Loucy (cell line): ENCODE results near the gene GON4L.

Source experiments
- H2AFZ ChIP-seq: fragments of 200-600 bp; sonication (generic); 2 replicates; pipeline ENCODE4 v1.6.0; 2016; ENCODE audit warnings: antibody characterized with exemption, mild to moderate bottlenecking, low read length, moderate library complexity
- H3F3A ChIP-seq: fragments of 200-600 bp; 2 replicates; pipeline ENCODE4 v1.6.0; 2016; ENCODE audit warnings: antibody characterized with exemption, low read depth, mild to moderate bottlenecking
- H3K27me3 ChIP-seq: fragments of 200-600 bp; sonication (generic); 2 replicates; pipeline ENCODE4 v1.6.1; 2014; ENCODE audit warnings: low read length, mild to moderate bottlenecking; ENCODE audit not compliant: insufficient read depth, poor library complexity, severe bottlenecking
- H3K36me3 ChIP-seq: fragments of 200-600 bp; sonication (generic); 2 replicates; pipeline ENCODE4 v1.6.1; 2016; ENCODE audit warnings: low read length; ENCODE audit not compliant: insufficient read depth
- H3K4me1 ChIP-seq: fragments of 200-600 bp; sonication (generic); 2 replicates; pipeline ENCODE4 v1.5.1; 2014; ENCODE audit warnings: low read length, mild to moderate bottlenecking; ENCODE audit not compliant: insufficient read depth, poor library complexity, severe bottlenecking
- H3K4me2 ChIP-seq: fragments of 200-600 bp; sonication (generic); 2 replicates; pipeline ENCODE4 v1.6.0; 2014; ENCODE audit warnings: antibody characterized with exemption, low read length, low read depth, mild to moderate bottlenecking; ENCODE audit not compliant: poor library complexity, severe bottlenecking
- H3K4me3 ChIP-seq: fragments of 200-600 bp; sonication (generic); 2 replicates; pipeline ENCODE4 v1.5.1; 2014; ENCODE audit warnings: low read length, mild to moderate bottlenecking, mixed read lengths; ENCODE audit not compliant: poor library complexity, severe bottlenecking
- H3K79me2 ChIP-seq: fragments of 200-600 bp; sonication (generic); 2 replicates; pipeline ENCODE4 v1.6.1; 2014; ENCODE audit warnings: low read length; ENCODE audit not compliant: insufficient read depth
- H3K9ac ChIP-seq: fragments of 200-600 bp; sonication (generic); 2 replicates; pipeline ENCODE4 v1.6.0; 2014; ENCODE audit warnings: mild to moderate bottlenecking, low read depth, low read length, moderate library complexity; ENCODE audit not compliant: poor library complexity, severe bottlenecking
- H3K9me2 ChIP-seq: fragments of 200-600 bp; sonication (generic); replicated peaks from 2 replicates; pipeline ENCODE4 v1.6.1; 2016; ENCODE audit warnings: low read depth, low read length, mixed read lengths
- H3K9me3 ChIP-seq: fragments of 200-600 bp; sonication (generic); 2 replicates; pipeline ENCODE4 v1.6.1; 2014; ENCODE audit warnings: mild to moderate bottlenecking, antibody characterized with exemption, low read length, low read depth; ENCODE audit not compliant: insufficient read depth
- H4K20me1 ChIP-seq: fragments of 200-600 bp; sonication (generic); 2 replicates; pipeline ENCODE4 v1.6.0; 2014; ENCODE audit warnings: antibody characterized with exemption, low read length, mild to moderate bottlenecking; ENCODE audit not compliant: insufficient read depth, poor library complexity, severe bottlenecking
- EZH2phosphoT487 ChIP-seq: fragments of 200-600 bp; IDR thresholded peaks from 2 replicates; pipeline ENCODE4 v1.6.1; 2018; ENCODE audit warnings: antibody characterized with exemption, mild to moderate bottlenecking, moderate library complexity, borderline replicate concordance
- TF ChIP-seq, protein P1 (sequence below): fragments of 200-600 bp; sonication (generic); conservative IDR thresholded peaks from 2 replicates; pipeline ENCODE4 v1.5.1; 2014; ENCODE audit warnings: mild to moderate bottlenecking, antibody characterized with exemption, low read length

GON4L gene, protein sequence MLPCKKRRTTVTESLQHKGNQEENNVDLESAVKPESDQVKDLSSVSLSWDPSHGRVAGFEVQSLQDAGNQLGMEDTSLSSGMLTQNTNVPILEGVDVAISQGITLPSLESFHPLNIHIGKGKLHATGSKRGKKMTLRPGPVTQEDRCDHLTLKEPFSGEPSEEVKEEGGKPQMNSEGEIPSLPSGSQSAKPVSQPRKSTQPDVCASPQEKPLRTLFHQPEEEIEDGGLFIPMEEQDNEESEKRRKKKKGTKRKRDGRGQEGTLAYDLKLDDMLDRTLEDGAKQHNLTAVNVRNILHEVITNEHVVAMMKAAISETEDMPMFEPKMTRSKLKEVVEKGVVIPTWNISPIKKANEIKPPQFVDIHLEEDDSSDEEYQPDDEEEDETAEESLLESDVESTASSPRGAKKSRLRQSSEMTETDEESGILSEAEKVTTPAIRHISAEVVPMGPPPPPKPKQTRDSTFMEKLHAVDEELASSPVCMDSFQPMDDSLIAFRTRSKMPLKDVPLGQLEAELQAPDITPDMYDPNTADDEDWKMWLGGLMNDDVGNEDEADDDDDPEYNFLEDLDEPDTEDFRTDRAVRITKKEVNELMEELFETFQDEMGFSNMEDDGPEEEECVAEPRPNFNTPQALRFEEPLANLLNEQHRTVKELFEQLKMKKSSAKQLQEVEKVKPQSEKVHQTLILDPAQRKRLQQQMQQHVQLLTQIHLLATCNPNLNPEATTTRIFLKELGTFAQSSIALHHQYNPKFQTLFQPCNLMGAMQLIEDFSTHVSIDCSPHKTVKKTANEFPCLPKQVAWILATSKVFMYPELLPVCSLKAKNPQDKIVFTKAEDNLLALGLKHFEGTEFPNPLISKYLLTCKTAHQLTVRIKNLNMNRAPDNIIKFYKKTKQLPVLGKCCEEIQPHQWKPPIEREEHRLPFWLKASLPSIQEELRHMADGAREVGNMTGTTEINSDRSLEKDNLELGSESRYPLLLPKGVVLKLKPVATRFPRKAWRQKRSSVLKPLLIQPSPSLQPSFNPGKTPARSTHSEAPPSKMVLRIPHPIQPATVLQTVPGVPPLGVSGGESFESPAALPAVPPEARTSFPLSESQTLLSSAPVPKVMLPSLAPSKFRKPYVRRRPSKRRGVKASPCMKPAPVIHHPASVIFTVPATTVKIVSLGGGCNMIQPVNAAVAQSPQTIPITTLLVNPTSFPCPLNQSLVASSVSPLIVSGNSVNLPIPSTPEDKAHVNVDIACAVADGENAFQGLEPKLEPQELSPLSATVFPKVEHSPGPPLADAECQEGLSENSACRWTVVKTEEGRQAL (N-terminal part only)

DNA sequence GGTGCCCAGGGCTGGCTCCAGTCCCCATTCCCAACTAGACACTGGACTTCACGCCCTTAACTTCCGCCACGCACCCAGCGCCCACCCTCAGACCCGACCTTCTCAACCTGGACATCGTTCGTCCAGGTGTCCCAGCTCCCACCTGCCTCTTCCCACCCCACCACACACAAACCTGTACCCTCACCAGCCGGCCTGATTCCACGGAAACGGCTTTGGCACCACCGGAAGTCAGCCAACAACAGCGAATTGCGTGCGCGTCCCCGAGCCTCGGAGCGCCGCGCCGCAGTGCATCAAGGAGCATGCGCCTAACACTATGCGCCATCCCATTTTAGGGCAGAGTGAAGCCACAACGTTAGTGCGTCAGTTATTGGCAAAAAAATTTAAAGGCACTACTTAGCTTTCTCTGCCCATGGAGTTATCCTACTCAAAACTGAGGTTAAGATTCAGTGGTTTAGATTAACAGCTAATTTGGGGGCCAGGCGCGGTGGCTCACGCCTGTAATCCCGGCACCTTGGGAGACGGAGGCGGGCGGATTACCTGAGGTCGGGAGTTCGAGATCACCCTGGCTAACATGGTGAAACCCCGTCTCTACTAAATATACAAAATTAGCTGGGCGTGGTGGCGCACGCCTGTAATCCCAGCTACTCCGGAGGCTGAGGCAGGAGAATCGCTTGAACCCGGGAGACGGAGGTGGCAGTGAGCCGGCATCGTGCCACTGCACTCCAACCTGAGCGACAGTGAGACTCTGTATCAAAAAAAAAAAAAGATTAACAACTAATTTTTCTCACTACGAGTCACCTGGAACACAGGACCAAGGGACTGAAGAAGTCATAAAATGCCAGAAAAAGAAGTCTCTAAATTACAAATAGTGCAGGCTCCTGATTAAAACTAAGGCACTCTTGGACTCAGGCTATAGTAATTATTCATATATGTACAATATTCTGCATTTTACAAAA, at the start of gene GON4L:
Gene GON4L, minus strand, starts transcription at position 240 of the 956 bp plus-strand sequence. CDS start 3,434 bp downstream, outside the sequence.
- peaks cover 42% of the 10 kb centered on the region for H3K79me2 ChIP-seq
- H3K27me3 ChIP-seq, result no peaks in the 10 kb centered on the region
- H3K4me1 ChIP-seq, result peaks cover 16% of the 10 kb centered on the region

DNA sequence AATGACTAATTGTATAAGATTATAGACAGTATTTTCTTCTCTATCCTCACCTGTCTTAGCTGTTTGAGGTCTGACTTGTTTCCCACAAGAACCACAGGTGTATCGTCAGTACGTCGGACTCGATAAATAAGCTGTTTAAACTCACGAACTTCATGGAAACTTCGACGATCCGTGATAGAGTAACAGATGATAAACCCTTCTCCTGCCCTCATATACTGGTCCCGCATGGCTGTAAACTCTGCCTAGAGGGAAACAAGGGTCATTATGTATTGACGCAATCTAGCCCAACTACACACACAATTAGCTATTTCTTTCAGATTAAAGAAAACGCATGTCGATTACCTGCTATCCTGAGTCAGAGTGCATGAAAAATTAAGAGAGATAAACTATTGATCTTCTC, 47.2 kb upstream of the GON4L start:
- Histone ChIP-seq H3K4me1 (no peaks in the 10 kb centered on the region), H3F3A (no peaks in the 10 kb centered on the region), H2AFZ (no peak overlapping the region), H3K4me3 (no peak overlapping the region), H3K9ac (no peak overlapping the region), H3K36me3 (peaks cover 43% of the 10 kb centered on the region; the same call in 1 of the 2 replicates), H3K79me2 (peaks cover 17% of the 10 kb centered on the region; the same call in 1 of the 2 replicates), H3K27me3 (no peaks in the 10 kb centered on the region), H3K4me2 (no peak overlapping the region), H4K20me1 (no peaks in the 10 kb centered on the region), H3K9me2 (no peaks in the 10 kb centered on the region), H3K9me3 (no peaks in the 10 kb centered on the region)
- TF ChIP-seq EZH2phosphoT487, result no peak
- TF ChIP-seq, protein P1, sequence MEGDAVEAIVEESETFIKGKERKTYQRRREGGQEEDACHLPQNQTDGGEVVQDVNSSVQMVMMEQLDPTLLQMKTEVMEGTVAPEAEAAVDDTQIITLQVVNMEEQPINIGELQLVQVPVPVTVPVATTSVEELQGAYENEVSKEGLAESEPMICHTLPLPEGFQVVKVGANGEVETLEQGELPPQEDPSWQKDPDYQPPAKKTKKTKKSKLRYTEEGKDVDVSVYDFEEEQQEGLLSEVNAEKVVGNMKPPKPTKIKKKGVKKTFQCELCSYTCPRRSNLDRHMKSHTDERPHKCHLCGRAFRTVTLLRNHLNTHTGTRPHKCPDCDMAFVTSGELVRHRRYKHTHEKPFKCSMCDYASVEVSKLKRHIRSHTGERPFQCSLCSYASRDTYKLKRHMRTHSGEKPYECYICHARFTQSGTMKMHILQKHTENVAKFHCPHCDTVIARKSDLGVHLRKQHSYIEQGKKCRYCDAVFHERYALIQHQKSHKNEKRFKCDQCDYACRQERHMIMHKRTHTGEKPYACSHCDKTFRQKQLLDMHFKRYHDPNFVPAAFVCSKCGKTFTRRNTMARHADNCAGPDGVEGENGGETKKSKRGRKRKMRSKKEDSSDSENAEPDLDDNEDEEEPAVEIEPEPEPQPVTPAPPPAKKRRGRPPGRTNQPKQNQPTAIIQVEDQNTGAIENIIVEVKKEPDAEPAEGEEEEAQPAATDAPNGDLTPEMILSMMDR, result no peak

More for the DNA sequence above, at the start of gene GON4L:
- TF ChIP-seq EZH2phosphoT487, result no peak
- TF ChIP-seq, protein P1, result no peak
- Histone ChIP-seq H3K9me2 (no peaks in the 10 kb centered on the region), H3K4me2 (peak within 1 kb of the TSS; percentile 88), H3K36me3 (peaks cover 14% of the 10 kb centered on the region; the same call in 1 of the 2 replicates), H2AFZ (peak within 1 kb of the TSS; percentile 96), H3F3A (no peaks in the 10 kb centered on the region; the same call in 1 of the 2 replicates), H3K9ac (peak within 1 kb of the TSS; percentile 95), H3K9me3 (no peaks in the 10 kb centered on the region), H3K4me3 (peak within 1 kb of the TSS; percentile 96), H4K20me1 (peaks cover 8% of the 10 kb centered on the region)
